Retinal pigment epithelial cell (primary cell): ENCODE measurements around the gene SCUBE1.

Experiments used
- DNase-seq: peaks from one replicate; pipeline ENCODE4 v3.0.0-alpha.2; 2010; ENCODE audit warnings: low read depth
- H3K4me3 ChIP-seq: 2 replicates; pipeline ENCODE4 v1.5.1; 2011; ENCODE audit warnings: mild to moderate bottlenecking, low read length, control low read depth, moderate library complexity
- TF ChIP-seq, protein P1 (sequence below): conservative IDR thresholded peaks from 2 replicates; pipeline ENCODE4 v1.5.1; 2011; ENCODE audit warnings: low read depth, low read length, control low read depth, inconsistent platforms

SCUBE1 gene

DNA sequence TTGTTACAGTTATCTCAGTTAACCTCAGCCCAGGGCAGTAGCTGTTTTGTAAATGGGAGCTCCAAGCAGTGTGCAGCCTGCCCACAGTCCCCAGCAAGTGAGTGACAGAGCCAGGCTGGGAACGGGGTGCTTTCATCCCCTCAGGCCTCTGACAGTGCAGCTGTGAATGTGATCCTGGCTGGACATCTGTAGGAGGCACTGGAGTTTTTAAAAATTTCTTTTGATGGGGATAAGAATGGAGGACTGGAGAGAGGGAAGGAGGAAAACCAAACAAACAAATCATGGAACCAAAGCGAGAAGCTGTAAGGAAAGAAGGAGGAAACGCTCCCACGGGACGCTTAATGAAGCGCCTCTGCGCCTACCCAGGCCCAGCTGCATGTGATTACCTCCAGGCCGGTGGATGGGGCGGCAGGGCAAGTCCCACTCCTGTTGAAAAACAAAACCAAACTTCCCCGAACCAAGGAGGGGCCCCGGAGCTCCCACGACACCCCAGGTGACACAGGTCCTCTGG lies 40.6 kb downstream of the SCUBE1 start:
- TF ChIP-seq, protein P1, sequence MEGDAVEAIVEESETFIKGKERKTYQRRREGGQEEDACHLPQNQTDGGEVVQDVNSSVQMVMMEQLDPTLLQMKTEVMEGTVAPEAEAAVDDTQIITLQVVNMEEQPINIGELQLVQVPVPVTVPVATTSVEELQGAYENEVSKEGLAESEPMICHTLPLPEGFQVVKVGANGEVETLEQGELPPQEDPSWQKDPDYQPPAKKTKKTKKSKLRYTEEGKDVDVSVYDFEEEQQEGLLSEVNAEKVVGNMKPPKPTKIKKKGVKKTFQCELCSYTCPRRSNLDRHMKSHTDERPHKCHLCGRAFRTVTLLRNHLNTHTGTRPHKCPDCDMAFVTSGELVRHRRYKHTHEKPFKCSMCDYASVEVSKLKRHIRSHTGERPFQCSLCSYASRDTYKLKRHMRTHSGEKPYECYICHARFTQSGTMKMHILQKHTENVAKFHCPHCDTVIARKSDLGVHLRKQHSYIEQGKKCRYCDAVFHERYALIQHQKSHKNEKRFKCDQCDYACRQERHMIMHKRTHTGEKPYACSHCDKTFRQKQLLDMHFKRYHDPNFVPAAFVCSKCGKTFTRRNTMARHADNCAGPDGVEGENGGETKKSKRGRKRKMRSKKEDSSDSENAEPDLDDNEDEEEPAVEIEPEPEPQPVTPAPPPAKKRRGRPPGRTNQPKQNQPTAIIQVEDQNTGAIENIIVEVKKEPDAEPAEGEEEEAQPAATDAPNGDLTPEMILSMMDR = no peak
- no peak overlapping the region for H3K4me3 ChIP-seq
- DNase-seq = no peak

DNA sequence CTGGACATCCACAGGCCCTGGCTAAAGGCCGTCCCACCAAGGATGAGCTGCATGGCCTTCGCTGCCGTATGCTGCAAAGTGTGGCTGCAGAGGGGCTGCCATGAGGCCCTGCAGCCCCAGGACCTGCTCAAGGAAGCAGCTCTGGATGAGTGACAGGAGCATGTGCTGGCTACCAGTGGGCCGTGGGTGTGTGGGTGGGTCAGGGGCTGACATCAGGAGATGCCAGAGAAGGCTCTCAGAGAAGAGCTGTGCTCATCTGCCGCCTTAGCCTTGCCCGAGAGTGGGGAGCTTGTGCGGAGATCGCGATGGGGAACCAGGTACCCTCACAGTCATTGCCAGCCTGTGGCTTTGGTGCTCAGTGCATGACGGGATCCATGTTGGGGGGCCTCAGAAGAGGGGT lies 41.3 kb downstream of the SCUBE1 start:
- TF ChIP-seq, protein P1 = no peak
- H3K4me3 ChIP-seq = no peak overlapping the region
- DNase-seq = no peak

DNA sequence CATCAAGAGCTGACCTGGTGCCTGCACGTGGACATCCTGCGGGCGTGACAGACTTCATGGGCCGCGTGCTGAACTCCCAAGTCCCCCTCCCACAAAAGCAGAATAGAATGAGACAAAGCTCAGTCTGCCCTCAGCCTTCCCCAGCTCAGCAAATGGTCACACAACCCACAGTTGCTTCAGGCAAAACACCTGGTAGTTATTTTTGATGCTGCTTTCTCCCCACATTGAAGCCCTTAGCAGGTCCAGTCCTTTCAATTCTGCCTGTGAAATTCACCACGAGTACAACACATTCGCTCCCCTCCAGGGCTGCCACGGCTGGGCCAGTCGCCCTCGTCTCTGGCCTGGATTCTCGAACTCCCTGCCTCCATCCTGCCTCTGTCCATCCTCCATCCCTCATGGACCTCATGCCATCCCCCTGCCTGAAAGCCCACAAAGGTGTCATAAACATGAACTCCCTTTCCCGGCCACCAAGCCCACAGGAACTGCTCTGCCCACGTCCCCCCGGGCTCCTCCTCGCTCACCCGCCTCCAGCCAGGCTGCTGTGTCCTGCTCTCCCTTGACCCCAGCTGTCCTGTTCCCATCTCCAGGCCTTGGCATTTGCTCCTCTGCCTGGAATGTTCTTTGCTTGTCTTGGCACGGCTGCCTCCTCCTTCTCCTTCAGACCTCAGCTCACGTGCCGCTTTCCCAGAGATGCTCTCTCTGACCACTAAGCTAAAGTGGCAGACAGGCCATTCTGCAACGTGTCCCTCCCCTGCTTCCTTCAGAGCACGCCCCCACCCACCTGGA lies 42.1 kb downstream of the SCUBE1 start:
- no peak overlapping the region for H3K4me3 ChIP-seq
- DNase-seq = no peak
- TF ChIP-seq, protein P1 = no peak

DNA sequence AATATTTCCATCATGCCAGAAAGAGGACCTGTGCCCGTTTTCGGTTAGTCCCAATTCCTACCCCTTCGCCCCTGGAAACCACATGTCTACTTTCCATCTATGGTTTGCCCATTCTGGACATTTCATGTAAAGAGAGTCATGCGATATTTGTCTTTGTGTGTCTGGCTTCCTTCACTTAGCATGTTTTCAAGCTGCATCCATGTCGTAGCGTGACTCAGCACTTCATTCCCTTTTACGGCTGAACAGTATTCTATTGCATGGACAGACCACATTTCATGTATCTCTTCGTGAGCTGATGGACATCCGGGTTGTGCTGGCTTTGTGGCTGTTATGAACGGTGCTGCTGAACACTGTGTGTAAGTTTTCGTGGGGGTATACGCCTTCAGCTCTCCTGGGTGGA lies 43.4 kb downstream of the SCUBE1 start:
- TF ChIP-seq, protein P1 = no peak
- DNase-seq = no peak
- H3K4me3 ChIP-seq = no peak overlapping the region

DNA sequence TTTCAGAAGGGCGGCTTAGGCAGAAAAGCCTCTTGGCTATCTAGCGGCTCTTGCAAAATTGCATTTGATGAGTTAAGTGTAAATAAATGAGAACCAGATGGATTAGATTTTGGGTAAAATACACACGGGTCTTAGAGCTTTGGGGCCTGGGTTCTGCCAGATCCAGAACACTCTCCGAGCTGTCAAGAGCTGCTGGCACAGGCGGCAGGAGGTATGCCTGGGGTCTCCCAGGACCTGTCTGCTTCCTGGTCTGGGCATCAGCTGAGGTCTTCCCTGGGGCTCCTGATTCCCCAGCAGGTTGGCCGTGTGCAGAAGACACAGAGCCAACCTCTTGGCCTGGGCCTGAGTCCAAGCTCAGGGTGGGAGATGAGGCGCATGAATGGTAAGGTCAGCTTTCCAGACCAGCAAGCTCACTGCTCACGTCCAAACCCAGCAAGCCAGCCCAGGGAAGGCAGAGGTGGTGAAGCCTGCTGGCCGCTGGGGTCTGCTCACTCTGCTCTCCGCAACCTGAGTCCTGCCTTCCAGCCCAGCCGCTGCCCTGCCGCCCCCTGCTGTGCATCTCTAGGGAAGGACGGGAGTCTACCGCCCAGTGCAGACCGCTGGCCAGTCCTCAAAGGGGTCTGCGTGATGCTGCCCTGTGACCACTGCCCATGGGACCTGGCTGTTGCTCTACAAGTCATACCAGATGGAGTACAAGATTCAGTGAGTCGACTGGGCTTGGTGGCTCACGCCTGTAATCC lies 44.9 kb downstream of the SCUBE1 start:
- DNase-seq = no peak
- no peak overlapping the region for H3K4me3 ChIP-seq
- TF ChIP-seq, protein P1 = no peak

DNA sequence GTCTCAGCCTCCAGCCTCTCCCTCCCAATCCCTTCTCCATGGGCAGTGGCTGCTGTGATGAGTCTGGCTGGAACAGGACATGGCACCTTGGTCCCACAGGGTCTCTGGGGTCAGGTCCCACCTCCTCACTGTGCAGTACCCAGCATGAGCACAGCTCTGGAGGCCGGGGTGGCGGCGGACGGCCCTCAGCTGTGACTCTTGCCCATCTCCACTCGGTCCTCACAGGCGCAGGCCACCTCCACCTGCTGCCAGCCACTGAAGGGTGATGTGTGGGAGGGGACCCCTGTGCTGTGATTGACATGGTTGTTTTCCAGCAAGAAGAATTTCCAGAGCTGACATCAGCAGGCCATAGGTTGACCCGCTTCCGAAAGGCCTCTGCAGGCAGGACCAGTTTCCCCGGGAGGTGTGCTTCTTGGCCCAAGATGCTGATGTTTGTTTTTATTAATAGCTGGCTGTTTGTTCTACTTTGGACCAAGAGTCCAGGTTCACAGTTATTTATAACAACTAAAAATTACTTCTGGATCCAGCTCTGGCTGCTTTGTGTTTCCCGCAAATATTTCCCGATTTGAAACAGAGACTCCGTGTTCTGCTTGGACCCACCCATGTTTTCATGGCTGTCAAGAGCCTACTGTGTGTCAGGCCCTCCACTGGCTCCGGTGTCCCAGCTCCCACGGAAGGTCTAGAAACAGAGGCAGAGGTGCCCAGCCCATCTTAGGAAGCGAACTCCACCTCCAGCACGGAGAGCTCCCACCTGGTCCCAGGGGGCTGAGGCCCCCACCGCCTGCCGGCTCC lies 45.7 kb downstream of the SCUBE1 start:
- DNase-seq = no peak
- TF ChIP-seq, protein P1 = no peak
- H3K4me3 ChIP-seq = no peak overlapping the region
